Activated T-cell treated with anti-CD3 and anti-CD28 coated beads for 1 hour (primary cell): Measurements from ENCODE around the gene ARAP2.
"Not testable (repeated sequence)": the region's sequence is repeated elsewhere in the genome, so short reads cannot be mapped to it uniquely, and the experiment has no call there.

Experiments
- DNase-seq: peaks from one replicate; pipeline ENCODE4 v3.0.0-alpha.2; 2020; ENCODE audit warnings: low read depth

The ARAP2 gene

GRCh38 chr4:36183665-36184393 is 60.5 kb downstream of the ARAP2 start:
- no peak for DNase-seq

GRCh38 chr4:36183232-36183631 is 61.1 kb downstream of the ARAP2 start:
- no peak for DNase-seq

GRCh38 chr4:36182315-36182714 is 62.0 kb downstream of the ARAP2 start:
- not testable (repeated sequence) for DNase-seq

- no peak for DNase-seq
Measured at GRCh38 chr4:36180206-36180605, 64.1 kb downstream of the ARAP2 start.

GRCh38 chr4:36178484-36178883 is 65.8 kb downstream of the ARAP2 start:
- no peak for DNase-seq

- no peak for DNase-seq
Measured at GRCh38 chr4:36177946-36178345, 66.4 kb downstream of the ARAP2 start.

GRCh38 chr4:36174570-36174969 is 69.7 kb downstream of the ARAP2 start:
- no peak for DNase-seq

- no peak for DNase-seq
Measured at GRCh38 chr4:36173905-36174304, 70.4 kb downstream of the ARAP2 start.

GRCh38 chr4:36172656-36173055 is 71.7 kb downstream of the ARAP2 start:
- DNase-seq = no peak

- DNase-seq = no peak
Measured at GRCh38 chr4:36168127-36168878, 76.0 kb downstream of the ARAP2 start.

GRCh38 chr4:36165631-36166005 is 78.7 kb downstream of the ARAP2 start:
- no peak for DNase-seq

- no peak for DNase-seq
Measured at GRCh38 chr4:36164900-36165630, 79.2 kb downstream of the ARAP2 start.

- DNase-seq = no peak
Measured at GRCh38 chr4:36163198-36163597, 81.1 kb downstream of the ARAP2 start.

- DNase-seq = no peak
Measured at GRCh38 chr4:36159208-36159607, 85.1 kb downstream of the ARAP2 start.

- no peak for DNase-seq
Measured at GRCh38 chr4:36152735-36153134, 91.6 kb downstream of the ARAP2 start.

GRCh38 chr4:36142504-36142903 is 101.8 kb downstream of the ARAP2 start:
- no peak for DNase-seq

- DNase-seq = no peak
Measured at GRCh38 chr4:36141186-36141585, 103.1 kb downstream of the ARAP2 start.

GRCh38 chr4:36140421-36140820 is 103.9 kb downstream of the ARAP2 start:
- DNase-seq = no peak

- no peak for DNase-seq
Measured at GRCh38 chr4:36138220-36138619, 106.1 kb downstream of the ARAP2 start.

- no peak for DNase-seq
Measured at GRCh38 chr4:36137336-36137735, 107.0 kb downstream of the ARAP2 start.

- no peak for DNase-seq
Measured at GRCh38 chr4:36133658-36134057, 110.7 kb downstream of the ARAP2 start.

GRCh38 chr4:36133086-36133485 is 111.2 kb downstream of the ARAP2 start:
- no peak for DNase-seq

- DNase-seq = no peak
Measured at GRCh38 chr4:36130641-36131040, 113.7 kb downstream of the ARAP2 start.
